HG03342 (cell line): Measurements from ENCODE around the gene TYW1B.
"Not testable (repeated sequence)": the region's sequence is repeated elsewhere in the genome, so short reads cannot be mapped to it uniquely, and the experiment has no call there.

Experiments
- ATAC-seq: cut with Tn5 transposase; IDR thresholded peaks from one replicate; pipeline ENCODE4 v1.9.1; 2021; ENCODE audit warnings: mild to moderate bottlenecking, moderate library complexity; ENCODE audit not compliant: unreplicated experiment

TYW1B gene

DNA sequence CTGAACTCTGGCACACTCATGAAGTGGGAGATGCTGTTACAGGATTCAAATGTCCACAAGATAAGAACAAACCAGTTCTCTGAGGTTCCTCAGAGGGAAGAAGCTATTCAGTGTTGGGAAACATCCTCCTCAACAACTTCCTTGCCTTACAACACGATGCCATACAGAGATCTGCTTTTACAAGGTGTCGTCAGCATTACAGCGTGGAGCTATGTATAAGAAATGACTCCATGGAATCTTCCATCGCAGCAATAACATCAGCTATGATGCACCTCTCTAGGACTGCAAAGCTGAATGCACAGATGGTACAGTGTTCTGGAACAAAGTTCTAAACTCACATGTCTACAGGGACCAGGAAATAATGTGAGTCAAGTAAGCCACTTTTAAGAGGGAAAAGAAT, 122.3 kb downstream of the TYW1B start:
- not testable (repeated sequence) for ATAC-seq

DNA sequence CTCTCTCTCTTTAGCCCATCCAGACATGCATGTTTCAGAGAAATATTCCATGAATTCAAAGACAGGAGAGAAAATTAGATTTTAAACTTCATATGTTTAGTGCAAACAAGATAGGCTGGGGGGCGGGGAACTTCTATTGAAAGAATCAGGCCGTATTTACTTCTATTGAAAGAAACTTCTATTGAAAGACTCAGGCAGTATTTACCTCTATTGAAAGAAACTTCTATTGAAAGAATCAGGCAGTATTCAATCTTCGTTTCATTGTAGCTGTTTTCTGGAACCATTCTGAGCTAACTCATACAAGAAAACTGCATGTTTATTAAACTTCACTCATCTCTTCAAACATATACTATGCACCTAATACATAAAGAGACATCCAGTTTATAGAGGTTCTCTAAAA, 123.1 kb downstream of the TYW1B start:
- ATAC-seq, result no peak

DNA sequence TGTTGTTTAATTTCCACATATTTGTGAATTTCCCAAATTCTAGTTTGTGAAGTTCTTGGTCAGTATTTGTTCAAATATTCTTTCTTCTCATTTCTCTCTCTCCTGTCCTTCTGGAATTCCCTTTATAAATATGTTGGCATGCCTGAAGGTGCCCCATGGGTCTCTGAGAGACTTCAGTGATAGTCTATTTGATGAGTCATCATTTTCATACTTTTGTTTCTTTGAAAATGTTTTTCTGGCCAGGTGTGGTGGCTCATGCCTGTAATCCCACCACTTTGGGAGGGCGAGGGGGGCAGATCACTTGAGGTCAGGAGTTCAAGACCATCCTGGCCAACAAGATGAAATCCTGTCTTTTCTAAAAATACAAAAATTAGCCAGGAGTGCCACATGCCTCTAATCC, 127.5 kb downstream of the TYW1B start:
- ATAC-seq, result not testable (repeated sequence)

GRCh38 chr7:72697066-72697465, 130.9 kb downstream of the TYW1B start:
- not testable (repeated sequence) for ATAC-seq

DNA sequence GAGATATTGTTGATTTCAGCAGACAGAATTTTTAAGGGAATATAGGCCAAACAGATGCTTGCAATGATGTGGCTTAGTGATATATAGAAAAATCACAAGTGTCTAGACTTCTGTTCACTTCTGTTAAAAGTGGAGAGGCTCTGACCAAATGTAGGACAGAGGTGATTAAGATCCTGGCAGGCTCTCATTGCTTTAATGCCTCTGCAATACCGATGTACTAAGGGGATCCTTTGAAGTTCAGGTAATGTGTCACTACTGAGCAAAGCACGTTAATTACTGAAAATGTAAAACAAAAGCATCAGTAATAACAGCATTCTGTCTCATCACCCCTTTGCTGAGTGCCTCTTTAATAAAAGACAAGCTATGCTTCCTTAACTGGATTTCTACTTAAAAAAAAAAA, 131.4 kb downstream of the TYW1B start:
- not testable (repeated sequence) for ATAC-seq

- not testable (repeated sequence) for ATAC-seq
Measured at GRCh38 chr7:72695482-72695881, 132.5 kb downstream of the TYW1B start.

- not testable (repeated sequence) for ATAC-seq
Measured at GRCh38 chr7:72691442-72691841, 136.6 kb downstream of the TYW1B start.

DNA sequence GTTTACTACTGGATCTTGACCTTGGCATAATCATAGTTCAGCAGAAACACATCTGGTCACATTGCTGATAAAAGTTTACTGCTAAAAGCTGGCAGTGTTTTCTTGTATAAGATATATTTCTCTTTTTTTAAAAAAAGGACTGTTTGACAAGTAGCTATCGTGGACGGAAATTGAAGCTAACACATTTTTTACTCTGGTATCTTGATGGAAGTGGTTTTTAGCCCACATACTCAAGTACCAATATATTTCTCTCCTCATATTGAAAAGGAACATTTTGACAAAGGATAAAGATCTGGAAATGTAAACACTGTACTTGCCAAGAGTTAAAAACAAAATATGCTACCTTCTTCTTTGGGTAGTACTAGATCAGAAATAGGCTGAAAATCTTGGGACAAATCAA, 137.8 kb downstream of the TYW1B start:
- not testable (repeated sequence) for ATAC-seq

GRCh38 chr7:72689344-72689743, 138.7 kb downstream of the TYW1B start:
- not testable (repeated sequence) for ATAC-seq

- not testable (repeated sequence) for ATAC-seq
Measured at GRCh38 chr7:72681211-72681610, 146.8 kb downstream of the TYW1B start.

GRCh38 chr7:72676880-72677279, 151.1 kb downstream of the TYW1B start:
- ATAC-seq, result not testable (repeated sequence)

DNA sequence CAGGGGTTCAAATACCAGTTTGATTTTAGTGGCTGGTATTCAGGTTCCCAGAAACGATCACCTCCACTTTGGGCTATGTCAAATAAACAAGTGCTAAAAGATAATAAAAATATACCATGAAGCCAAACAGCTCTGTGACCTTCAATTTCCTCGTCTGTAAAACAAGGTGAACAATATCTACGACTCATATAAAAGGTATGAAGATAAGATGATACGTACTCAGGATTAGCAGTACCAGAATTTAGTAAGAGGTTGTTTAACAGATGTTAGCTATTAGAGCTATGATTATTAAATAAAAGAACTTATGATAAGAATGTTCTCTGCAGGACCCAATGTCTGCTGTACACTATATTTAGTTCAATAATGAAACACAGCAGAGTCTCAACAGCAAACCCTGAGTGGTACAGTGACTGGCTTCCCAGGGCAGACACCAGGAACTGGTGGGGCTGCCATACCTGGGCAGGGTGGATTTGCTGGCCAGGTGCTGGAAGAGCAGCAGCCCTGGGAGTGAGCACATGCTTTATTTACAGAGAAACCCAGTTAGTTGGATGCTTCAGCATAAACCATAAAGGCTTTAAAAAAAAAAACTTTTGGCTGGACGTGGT, 151.8 kb downstream of the TYW1B start:
- ATAC-seq, result not testable (repeated sequence)

- not testable (repeated sequence) for ATAC-seq
Measured at GRCh38 chr7:72675686-72676085, 152.3 kb downstream of the TYW1B start.

DNA sequence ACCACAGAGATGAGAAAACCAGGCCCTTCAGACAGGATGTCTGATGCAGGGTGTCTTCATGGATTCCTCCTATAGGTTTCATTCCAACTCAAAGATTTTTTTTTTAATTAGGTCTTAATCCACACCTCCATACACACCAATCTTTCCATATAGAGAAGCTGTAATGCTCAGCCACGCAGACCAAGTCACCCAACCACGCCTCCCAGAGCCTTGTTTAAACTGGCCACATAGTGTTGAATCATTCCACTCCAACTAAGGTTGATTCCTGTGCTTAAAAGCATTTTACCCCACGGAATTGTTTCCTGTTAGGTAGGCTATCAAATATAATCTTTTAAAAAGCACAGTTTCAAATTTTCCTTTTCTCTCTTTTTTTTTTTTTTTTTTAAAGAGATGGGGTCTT, 153.6 kb downstream of the TYW1B start:
- ATAC-seq, result no peak

DNA sequence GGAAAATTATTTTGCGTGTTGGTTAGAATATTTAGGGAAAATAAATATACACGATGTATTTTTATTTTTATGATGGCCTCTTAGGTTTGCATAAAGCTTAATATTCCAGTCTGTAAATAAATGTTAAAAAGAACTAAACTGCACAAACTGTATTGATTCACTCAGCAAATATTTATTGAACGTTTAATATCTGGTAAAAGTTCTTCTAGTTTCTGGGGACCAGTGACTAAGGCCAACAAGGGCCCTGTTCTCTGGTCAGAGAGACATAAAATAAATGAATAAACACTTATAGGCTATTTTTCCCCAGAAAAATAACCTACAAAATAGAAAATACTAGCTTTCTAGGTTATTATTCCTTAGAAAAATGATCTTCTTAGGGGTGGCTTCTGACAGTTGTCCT, 157.2 kb downstream of the TYW1B start:
- ATAC-seq, result not testable (repeated sequence)

DNA sequence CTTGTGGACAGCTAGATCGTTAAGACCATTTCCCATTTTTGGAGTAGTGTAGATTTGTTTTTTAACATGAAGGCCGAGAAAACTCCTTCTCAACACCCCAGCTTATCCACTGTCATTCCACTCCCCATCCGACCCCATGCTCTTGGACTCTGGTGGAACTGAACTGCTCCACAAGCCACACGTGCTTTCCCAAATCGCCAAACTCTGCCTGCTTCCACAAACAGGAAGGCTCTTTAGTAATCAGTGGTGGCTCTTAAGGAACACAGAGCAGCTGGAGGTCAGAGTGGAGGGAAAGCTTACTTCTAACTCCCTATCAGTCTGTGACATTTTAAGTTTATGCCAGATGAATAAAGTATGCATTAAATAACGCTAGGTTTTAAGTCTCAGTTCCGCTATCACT, 159.6 kb downstream of the TYW1B start:
- ATAC-seq, result not testable (repeated sequence)

DNA sequence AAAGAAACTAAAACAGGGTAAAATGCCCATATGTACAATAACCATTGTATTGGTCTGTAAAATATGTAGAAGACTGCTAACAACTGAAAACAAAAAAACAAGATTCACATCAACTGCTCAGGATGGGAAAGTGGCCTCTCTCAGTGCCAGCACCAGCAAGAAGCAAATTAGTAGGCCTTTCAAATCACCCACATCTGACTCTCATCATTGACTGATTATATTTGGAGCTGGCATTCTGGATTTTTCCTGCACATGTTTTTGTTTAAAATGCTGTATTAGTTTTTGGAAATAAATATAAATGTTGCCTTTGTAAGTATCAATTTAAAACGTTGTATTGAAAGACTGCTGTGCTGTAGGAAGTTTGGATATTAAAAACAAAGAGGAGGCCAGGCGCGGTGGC, 161.0 kb downstream of the TYW1B start:
- ATAC-seq, result not testable (repeated sequence)

DNA sequence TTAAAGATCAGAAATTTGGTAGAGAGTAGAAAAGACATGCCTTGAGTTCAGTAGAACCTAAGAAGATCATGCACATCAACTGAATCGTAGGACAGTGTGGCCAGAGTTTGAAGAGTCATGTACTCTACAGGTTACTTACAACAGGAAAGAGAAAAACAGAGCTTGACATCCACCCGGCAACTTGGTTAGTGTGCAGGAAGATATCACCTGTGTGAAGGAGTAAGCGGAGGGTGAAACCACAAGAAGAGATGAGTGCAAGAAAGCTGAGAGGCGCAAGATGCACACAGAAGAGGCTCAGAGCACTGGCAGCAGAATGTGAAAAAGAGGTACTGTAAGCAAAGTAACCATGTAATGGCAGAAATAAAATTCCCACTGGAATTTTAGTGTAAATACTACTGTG, 179.4 kb downstream of the TYW1B start:
- not testable (repeated sequence) for ATAC-seq

DNA sequence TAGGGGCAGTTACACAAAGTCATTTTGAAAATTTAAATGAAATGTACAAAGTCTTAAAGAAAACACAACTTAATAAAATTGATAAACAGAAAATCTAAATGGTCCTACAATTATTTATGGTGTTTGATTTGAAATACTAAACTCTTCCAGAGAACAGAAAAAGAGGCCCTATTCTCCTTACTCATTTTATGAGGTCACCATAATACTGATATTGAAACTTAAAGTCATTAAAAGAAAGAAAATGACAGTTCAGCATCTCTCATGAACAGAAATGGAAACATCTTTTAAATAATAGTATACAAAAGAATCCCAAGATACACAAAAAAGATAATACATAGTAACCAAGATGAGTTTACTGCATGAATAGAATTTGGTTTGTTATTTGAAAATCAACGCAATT, 184.3 kb downstream of the TYW1B start:
- ATAC-seq, result not testable (repeated sequence)

- ATAC-seq, result not testable (repeated sequence)
Measured at GRCh38 chr7:72641485-72642248, 186.3 kb downstream of the TYW1B start.

DNA sequence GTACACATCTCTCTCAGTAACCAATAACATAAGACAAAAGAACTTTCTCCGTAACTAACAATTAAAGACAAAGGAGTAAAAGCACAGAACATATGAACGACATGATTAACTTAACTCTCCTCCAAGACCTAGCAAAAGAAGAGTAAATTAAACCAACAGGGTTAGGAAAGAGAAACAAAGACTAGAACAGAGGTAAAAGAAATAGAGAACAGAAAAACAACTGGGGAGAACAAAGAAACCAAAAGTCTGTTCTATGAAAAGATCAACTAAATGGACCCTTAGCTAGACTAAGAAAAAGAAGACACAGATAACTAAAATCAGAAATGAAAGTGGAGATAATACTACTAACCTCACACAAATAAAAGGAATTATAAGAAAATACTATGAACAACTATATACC, 187.3 kb downstream of the TYW1B start:
- not testable (repeated sequence) for ATAC-seq

DNA sequence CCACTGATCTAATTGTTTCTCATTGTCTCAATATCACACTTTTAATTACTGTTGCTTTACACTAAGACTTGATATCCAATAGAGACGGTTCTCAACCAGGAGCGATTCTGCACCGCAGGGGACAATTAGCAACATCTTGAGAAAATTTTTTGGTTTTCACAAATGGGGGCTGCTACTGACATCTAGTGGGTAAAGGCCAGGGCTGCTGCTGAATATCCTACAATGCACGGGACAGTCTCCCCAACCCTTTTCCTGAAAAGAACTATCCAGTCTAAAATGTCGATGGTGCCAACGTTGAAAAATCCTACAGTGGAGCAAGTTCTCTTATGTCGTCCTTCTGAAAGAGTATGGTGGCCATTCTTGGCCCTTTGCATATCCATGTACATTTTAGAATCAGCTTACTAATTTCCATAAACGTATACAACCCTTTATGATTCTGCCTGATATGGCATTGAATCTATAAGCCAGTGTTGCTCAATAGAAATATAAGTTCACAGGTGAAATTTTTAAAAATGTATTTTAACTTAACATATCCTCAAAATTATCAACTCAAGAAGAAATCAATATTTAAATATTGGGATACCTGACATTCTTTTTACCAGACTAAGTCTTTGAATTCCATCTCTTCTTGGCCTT, 192.6 kb downstream of the TYW1B start:
- not testable (repeated sequence) for ATAC-seq
